GM19395 (cell line): ENCODE measurements around the gene MYO1H.
"Not testable (repeated sequence)": the region's sequence is repeated elsewhere in the genome, so short reads cannot be mapped to it uniquely, and the experiment has no call there.

Source experiments
- ATAC-seq: cut with Tn5 transposase; IDR thresholded peaks from one replicate; pipeline ENCODE4 v1.9.1; 2021; ENCODE audit warnings: mild to moderate bottlenecking, moderate library complexity; ENCODE audit not compliant: unreplicated experiment

The MYO1H gene

DNA sequence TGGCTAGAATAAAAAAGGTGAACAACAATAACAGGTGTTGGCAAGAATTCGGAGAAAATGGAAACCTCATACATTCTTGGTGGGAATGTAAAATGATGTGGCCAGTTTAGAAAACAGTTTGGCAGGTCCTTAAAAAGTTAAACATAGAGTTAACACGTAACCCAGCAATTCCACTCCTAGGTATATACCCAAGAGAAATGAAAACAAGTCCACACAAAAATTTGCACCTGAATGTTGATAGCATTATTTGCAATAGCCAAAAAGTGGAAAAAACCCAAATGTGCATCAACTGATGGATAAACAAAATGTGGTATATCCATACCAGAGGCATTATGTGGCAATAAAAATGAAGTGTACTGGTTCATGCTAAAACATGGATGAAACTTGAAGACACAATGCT lies 2.3 kb upstream of the MYO1H start:
- no peak for ATAC-seq

DNA sequence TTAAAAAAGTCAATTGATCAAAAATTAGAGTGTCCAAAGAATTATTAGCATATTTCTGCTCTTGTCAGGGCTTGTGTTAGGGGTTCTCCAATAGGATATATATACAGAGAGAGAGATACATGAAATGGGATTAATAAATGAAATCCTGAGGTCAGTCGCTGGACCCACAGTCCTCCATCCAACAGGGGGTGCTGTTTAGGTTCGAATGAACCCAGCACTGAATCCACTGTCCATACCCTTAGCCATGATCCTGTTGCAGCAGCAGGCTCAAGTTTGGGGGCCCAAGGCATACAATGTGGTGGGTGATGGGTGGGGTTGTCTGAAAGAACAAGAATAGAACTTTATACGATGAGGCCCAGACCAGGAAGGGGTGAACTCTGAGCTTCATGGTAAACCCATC lies 780 bp upstream of the MYO1H start:
- ATAC-seq: no peak

DNA sequence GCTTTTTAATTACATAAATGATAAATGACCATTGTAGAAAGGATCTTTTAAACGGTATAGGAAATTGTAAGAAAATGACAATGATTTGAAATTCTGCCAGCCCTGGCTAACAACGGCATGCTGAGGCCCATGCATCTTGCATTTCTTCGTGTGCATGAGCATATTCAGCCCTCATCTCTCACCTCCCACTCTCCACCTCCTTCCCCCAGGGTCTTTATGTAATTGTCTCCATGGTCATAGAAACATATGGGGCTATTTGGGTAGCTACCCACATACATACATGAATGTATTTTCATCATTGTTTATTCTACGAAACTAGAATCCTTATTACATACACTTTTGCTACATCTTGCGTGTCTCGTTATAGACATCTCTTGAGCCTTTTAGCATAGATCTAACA lies 4.5 kb downstream of the MYO1H start:
- no peak for ATAC-seq

DNA sequence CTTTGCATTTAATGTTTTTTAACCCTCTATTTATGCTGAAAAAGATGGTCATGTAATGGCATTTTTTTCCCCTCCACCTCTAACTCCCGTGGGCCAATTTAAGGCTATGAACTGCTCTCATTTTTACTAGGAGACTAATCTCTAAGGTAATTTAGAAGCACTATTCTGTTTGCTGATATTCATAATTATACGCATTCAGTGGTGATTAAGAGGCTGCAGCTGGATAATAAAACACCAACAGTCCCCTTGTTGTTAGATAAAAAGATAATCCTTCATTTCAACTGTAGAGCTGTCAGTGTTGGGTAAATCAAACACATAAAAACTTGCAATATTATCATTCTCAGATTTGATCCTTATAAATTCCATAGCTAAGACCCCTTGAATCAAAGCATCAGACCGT lies 8.9 kb downstream of the MYO1H start:
- ATAC-seq: no peak

DNA sequence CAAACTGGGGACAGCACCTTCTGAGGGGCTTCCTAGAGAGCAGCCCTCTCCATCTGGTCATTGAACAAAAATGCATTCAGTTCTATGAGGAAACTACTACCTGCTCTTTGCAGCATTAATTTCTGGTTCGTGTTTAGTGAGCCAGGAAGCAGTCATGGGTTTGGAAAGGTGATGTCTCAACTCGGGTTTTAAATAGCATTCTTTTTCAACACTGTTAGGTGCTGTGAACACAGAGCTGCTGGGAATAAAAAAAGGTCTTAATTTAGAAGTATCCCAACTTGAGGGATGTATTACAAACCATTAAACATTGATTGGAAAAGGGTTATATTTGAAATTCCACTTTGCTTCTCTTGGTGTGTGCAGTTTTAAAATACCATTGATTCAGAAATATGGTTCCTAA lies 9.3 kb downstream of the MYO1H start:
- ATAC-seq: no peak

- ATAC-seq: peak; percentile 56
These were observed 10.6 kb downstream of the MYO1H start for GRCh38 chr12:109358154-109358869.

DNA sequence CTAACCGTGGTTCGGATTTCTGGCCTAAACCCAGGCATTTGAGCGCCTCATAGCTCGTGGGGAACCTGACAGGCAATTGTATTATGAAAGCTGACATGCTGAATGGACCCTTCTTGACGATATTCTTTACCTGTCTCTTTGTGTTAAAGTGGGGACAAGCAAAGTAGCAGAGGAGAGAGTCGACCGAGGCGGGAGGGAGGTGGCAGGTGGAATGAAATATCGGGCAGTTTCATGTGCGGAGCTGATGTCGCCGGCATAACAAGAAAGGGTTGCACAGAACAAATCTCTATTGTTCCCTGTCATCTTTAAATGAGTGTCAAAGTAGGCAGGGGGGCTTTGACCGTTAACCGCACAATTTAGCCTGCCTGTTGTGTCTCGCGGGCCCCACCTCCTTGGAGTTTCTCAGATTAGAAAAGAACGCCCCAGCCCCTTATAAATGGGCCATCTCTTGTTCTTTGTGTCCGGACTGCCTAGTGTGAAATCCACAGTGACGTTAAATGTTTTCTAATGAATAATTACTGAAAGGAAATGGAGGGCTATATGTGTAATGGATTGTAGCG lies 11.5 kb downstream of the MYO1H start:
- ATAC-seq: no peak

DNA sequence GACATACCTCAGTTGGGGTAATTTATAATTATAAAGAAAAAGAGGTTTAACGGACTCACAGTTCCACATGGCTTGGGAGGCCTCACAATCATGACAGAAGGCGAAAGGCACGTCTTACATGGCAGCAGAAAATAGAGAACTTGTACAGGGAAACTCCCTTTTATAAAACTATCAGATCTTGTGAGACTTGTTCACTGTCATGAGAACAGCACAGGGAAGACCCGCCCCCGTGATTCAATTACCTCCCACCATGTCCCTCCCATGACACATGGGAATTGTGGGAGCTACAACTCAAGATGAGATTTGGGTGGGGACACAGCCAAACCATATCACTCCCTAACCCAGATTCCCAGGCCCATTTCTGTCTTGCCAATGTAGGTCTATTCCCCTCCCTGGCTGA lies 22.1 kb downstream of the MYO1H start:
- no peak for ATAC-seq

DNA sequence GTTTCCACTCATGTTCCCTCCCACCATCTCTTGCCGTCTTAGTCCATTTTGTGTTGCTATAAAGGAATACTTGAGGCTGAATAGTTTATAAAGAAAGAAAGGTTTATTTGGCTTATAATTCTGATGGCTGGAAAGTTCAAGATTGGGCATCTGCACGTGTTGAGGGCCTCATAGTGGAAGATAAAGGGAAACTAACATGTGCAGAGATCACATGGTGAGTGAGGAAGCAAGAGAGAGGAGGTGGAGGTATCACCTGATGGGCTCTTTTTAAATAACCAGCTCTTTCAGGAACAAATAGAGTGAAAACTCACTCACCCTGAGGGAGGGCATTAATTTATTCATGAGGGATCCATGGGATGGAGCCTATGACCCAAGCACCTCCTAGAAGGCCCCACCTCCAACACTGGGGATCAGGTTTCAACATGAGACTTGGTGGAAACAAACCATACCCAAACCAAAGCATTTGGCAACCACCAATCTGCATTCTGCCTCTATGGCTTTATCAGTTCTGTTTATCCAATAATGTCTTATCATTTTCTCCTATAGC lies 29.5 kb downstream of the MYO1H start:
- ATAC-seq: no peak

- ATAC-seq: no peak
These were observed 30.9 kb downstream of the MYO1H start for GRCh38 chr12:109378569-109378968.

DNA sequence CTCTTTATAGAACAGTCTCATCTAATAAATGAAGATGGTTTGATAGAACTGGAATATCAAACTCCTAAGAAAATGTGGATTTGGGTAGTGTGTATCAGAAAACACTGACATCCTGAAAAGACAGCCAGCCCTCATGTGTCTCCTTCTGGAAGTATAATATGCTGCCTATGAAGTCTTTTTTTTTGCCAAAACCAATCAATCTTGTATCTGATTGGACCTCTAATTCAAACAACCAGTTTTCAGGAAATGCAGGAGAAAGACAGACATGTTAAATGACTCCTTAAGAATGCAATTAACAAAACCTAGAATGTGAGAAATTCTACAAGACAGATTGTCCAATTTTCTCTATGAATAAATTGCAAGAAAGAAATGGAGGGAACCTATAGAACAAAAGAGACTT lies 34.3 kb downstream of the MYO1H start:
- ATAC-seq: no peak

GRCh38 chr12:109383240-109383639 lies 35.5 kb downstream of the MYO1H start:
- no peak for ATAC-seq

GRCh38 chr12:109385339-109386058 lies 37.8 kb downstream of the MYO1H start:
- no peak for ATAC-seq

GRCh38 chr12:109386059-109386433 lies 38.3 kb downstream of the MYO1H start:
- ATAC-seq: no peak

- no peak for ATAC-seq
These were observed 39.9 kb downstream of the MYO1H start for GRCh38 chr12:109387425-109388166.

DNA sequence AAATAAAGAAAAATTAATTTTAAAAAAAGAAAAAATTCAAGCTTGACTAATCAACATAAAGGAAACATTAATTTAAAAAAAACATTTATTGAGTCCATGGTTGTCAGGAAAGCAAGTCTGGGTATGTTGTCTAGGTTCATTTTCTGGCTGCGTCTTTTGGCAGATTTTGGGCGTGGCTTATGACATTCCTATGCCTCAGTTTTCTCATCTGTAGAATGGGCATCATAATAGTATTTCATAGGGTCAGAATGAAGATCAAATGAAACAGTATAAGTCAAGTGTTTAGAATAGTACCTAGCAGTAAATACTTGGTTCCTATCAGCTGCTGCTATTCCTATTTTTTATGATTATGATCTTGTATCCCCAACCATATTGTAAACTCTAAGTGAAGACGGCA lies 40.5 kb downstream of the MYO1H start:
- no peak for ATAC-seq

- no peak for ATAC-seq
These were observed 41.4 kb downstream of the MYO1H start for GRCh38 chr12:109389146-109389545.

DNA sequence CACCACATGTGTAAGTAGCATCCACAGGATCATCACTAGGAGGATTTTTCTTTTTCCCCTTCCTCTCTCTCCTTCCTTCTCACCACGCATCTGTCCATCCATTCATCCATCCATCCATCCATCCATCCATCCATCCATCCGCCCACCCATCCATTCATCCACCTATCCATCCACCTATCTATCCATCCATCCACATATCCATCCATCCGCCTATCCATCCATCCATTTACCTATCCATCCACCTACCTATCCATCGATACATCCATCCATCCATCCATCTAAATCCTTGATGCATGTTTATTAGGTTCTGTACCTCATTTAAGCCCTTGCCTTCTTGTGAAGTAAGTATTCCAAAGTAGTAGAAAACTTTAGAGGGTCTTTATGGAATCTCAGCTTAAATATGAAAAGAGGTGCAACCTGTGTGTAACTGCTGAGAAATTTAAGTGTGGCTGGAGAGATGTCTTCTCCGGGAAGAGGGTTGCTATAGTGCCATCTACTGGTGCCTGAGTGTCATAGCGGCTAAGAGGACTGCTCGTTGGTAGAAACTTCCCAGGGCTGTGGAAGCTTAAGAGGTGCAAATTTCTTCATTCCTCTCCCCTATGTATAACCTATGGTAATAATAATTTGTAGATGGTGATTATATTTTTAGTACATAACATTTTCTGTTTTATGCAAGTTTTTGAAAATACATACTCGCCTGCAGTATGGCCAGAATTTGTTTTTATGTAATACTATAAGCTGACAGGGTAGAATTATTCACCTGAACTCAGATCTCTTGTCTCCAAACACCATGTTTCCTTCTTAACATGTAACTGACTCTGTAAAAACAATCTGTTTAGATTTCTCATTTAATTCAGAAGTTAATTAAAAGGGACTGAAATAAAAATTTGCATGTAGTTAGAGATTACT lies 46.0 kb downstream of the MYO1H start:
- ATAC-seq: no peak

DNA sequence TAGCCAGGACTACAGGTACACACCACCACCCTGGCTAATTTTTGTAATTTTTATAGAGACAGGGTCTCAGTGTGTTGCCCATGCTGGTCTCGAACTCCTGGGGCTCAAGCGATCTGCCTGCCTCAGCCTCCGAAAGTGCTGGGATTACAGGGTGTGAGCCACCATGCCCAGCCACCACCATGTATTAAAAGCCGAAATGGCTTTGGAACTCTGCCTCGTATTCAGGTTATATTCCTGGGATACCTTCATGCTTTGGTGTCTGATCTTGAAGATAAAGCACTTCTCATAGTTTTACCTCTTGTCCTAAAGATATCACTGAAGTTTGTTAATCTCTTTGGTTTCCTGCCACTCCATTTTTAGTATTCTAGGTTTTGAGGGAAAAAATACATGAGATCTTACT lies 47.2 kb downstream of the MYO1H start:
- no peak for ATAC-seq

- ATAC-seq: not testable (repeated sequence)
These were observed 57.1 kb downstream of the MYO1H start for GRCh38 chr12:109404841-109405240.
